A549 (cell line): ENCODE measurements around the gene ABHD6. TPM values are rescaled to one million over a fixed set of nuclear protein-coding genes. Genes with fewer than 3 reads are reported as not detected.

Experiments
- ATAC-seq, 2 experiments: fragments of 200-7000 bp in 1 of 2; fragments of >200 bp in 1 of 2; cut with Nextera tagmentation in 1 of 2; cut with Tn5 transposase in 1 of 2; 3 replicates each; pipeline versions ENCODE4 v1.8.0 to v1.9.1; 2018 to 2020; ENCODE audit warnings: mild to moderate bottlenecking in 1 of 2, moderate library complexity in 1 of 2
- CTCF ChIA-PET: fragments of 300-600 bp; sonication (Branson Sonifier 250); formaldehyde crosslinking; extraction: SDS; loops from one replicate; lab custom pipeline; 2021; ENCODE audit warnings: antibody characterized with exemption, inconsistent platforms; lab: Yijun Ruan, JAX
- POLR2A ChIA-PET: fragments of 350-600 bp; formaldehyde crosslinking; extraction: SDS; loops from one replicate; lab custom pipeline; 2021; ENCODE audit warnings: antibody characterized with exemption, inconsistent platforms; lab: Yijun Ruan, JAX
- DNase-seq, 2 experiments: peaks; one replicate each; pipeline versions ENCODE4 v3.0.0 to v3.0.0-alpha.2; 2011 to 2016; ENCODE audit warnings: low read depth in 1 of 2, low spot score in 1 of 2
- FAIRE-seq: peaks from 2 replicates; lab custom pipeline; 2011; peaks lifted over from hg19 to GRCh38; lab: Jason Lieb, UNC
- H3K27ac ChIP-seq, 2 experiments: fragments of >200 bp; sonication (Bioruptor Twin); formaldehyde crosslinking; 3 replicates each; pipeline ENCODE4 v1.5.1; 2016 to 2017
- H3K4me1 ChIP-seq: fragments of >200 bp; sonication (Bioruptor Twin); formaldehyde crosslinking; 3 replicates; pipeline ENCODE4 v1.6.1; 2016
- H3K4me2 ChIP-seq: fragments of >200 bp; sonication (Bioruptor Twin); formaldehyde crosslinking; 3 replicates; pipeline ENCODE4 v1.6.1; 2016
- H3K4me3 ChIP-seq: fragments of >200 bp; sonication (Bioruptor Twin); formaldehyde crosslinking; 3 replicates; pipeline ENCODE4 v1.5.1; 2016
- H3K9me3 ChIP-seq: fragments of >200 bp; sonication (Bioruptor Twin); formaldehyde crosslinking; 3 replicates; pipeline ENCODE4 v1.6.1; 2016
- BHLHE40 ChIP-seq: IDR thresholded peaks from 2 replicates; pipeline ENCODE4 v1.6.1; 2012; ENCODE audit warnings: low read depth, low read length, inconsistent platforms
- CBX8 ChIP-seq: fragments of 200-600 bp; sonication (generic); IDR thresholded peaks from 2 replicates; pipeline ENCODE4 v1.6.1; 2016
- CEBPB ChIP-seq, 2 experiments: fragments of >200 bp in 1 of 2; sonication (Bioruptor Twin) in 1 of 2; formaldehyde crosslinking in 1 of 2; IDR thresholded peaks; 2 replicates each; pipeline ENCODE4 v1.6.1; 2012 to 2016
- EP300 ChIP-seq, 2 experiments: fragments of >200 bp; sonication (Bioruptor Twin); formaldehyde crosslinking; IDR thresholded peaks; 2 replicates in 1 of 2; 3 replicates in 1 of 2; pipeline ENCODE4 v1.6.1; 2016 to 2017
- ESRRA ChIP-seq: fragments of 150-350 bp; IDR thresholded peaks from 2 replicates; pipeline ENCODE4 v1.6.1; 2014; ENCODE audit warnings: mild to moderate bottlenecking, low read length, borderline replicate concordance
- FOSL2 ChIP-seq, 2 experiments: fragments of 450-650 bp in 1 of 2; fragments of >200 bp in 1 of 2; sonication (Bioruptor Twin) in 1 of 2; formaldehyde crosslinking; IDR thresholded peaks; 2 replicates each; pipeline versions ENCODE4 v1.5.0 to v1.6.1; 2016 to 2020; ENCODE audit warnings: mild to moderate bottlenecking in 1 of 2, moderate library complexity in 1 of 2
- GATA3 ChIP-seq: IDR thresholded peaks from 2 replicates; pipeline ENCODE4 v1.6.1; 2012; ENCODE audit warnings: borderline replicate concordance
- HOXB13 ChIP-seq: fragments of 250-450 bp; sonication (Bioruptor Pico); IDR thresholded peaks from 2 replicates; pipeline ENCODE4 v1.5.0; 2020; ENCODE audit warnings: low read depth, mild to moderate bottlenecking, moderate library complexity
- JUN ChIP-seq, 2 experiments: fragments of >200 bp; sonication (Bioruptor Twin); formaldehyde crosslinking; IDR thresholded peaks; 2 replicates in 1 of 2; 3 replicates in 1 of 2; pipeline ENCODE4 v1.6.1; 2016 to 2017
- KDM5A ChIP-seq: fragments of 200-600 bp; sonication (generic); IDR thresholded peaks from 2 replicates; pipeline ENCODE4 v1.6.1; 2016; ENCODE audit warnings: antibody characterized with exemption, mild to moderate bottlenecking
- MAFK ChIP-seq: fragments of 450-650 bp; IDR thresholded peaks from 2 replicates; pipeline ENCODE4 v1.6.1; 2014; ENCODE audit not compliant: partially characterized antibody
- MAZ ChIP-seq: fragments of 150-350 bp; IDR thresholded peaks from 2 replicates; pipeline ENCODE4 v1.6.1; 2014; ENCODE audit warnings: antibody characterized with exemption, low read depth, low read length, borderline replicate concordance
- NFE2L2 ChIP-seq: fragments of 150-350 bp; conservative IDR thresholded peaks from 2 replicates; pipeline ENCODE4 v1.6.1; 2014; ENCODE audit warnings: low read length
- NPAS2 ChIP-seq: fragments of 250-450 bp; sonication (Bioruptor Pico); IDR thresholded peaks from 2 replicates; pipeline ENCODE4 v1.8.0; 2022; ENCODE audit warnings: mild to moderate bottlenecking, moderate library complexity, borderline replicate concordance
- NR3C1 ChIP-seq: fragments of >200 bp; sonication (Bioruptor Twin); formaldehyde crosslinking; IDR thresholded peaks from 3 replicates; pipeline ENCODE4 v1.6.1; 2017
- POLR2A ChIP-seq: IDR thresholded peaks from 2 replicates; pipeline ENCODE4 v1.6.1; 2012; ENCODE audit warnings: mild to moderate bottlenecking, low read length
- RNF2 ChIP-seq: fragments of 200-600 bp; sonication (generic); IDR thresholded peaks from 2 replicates; pipeline ENCODE4 v1.6.1; 2016; ENCODE audit warnings: low read depth, mild to moderate bottlenecking, antibody characterized with exemption, moderate library complexity, borderline replicate concordance
- TFCP2L1 ChIP-seq: fragments of 250-450 bp; sonication (Bioruptor Pico); IDR thresholded peaks from 2 replicates; pipeline ENCODE4 v1.5.0; 2021; ENCODE audit warnings: mild to moderate bottlenecking
- TP53 ChIP-seq: fragments of 250-450 bp; sonication (Bioruptor Pico); IDR thresholded peaks from 2 replicates; pipeline ENCODE4 v1.5.0; 2021; ENCODE audit warnings: mild to moderate bottlenecking, moderate library complexity
- ZC3H11A ChIP-seq: fragments of 450-650 bp; IDR thresholded peaks from 2 replicates; pipeline ENCODE4 v1.6.1; 2014; ENCODE audit warnings: antibody characterized with exemption, mild to moderate bottlenecking
- WGBS: methylation state at CpG from one replicate; pipeline ENCODE4 v1.1.6; 2017; ENCODE audit errors: missing lambda C conversion rate; 5-methylcytosine and 5-hydroxymethylcytosine counted together
- polyA plus RNA-seq, 4 experiments: library from polyadenylated mRNA; depleted of rRNA in 3 of 4; stranded (reverse); fragments of >200 nt; fragmentation: RNase III in 1 of 4; extraction: RNeasy Plus Mini Kit Qiagen cat#74134 plus additional on column Dnase treatment in 1 of 4; gene quantifications; 2 replicates in 3 of 4; 3 replicates in 1 of 4; pipeline ENCODE4 v1.2.3, GENCODE V29; 2011 to 2017
- TF ChIP-seq, protein P1 (sequence below): fragments of 250-450 bp; sonication (Bioruptor Pico); IDR thresholded peaks from 2 replicates; pipeline ENCODE4 v1.5.0; 2021; ENCODE audit warnings: mild to moderate bottlenecking, moderate library complexity, borderline replicate concordance
- TF ChIP-seq, protein P2 (sequence below): IDR thresholded peaks from 2 replicates; pipeline ENCODE4 v1.6.1; 2012; ENCODE audit warnings: low read depth, borderline replicate concordance
- TF ChIP-seq, protein P3 (sequence below): fragments of >200 bp; sonication (Bioruptor Twin); formaldehyde crosslinking; IDR thresholded peaks from 3 replicates; pipeline ENCODE4 v1.6.1; 2016
- TF ChIP-seq, protein P4 (sequence below): IDR thresholded peaks from 2 replicates; pipeline ENCODE4 v1.6.1; 2012

ABHD6 gene
- polyA plus RNA-seq, 2 of the 4 experiments (the other 2 are of a cell fraction): 6.6 to 10.1 TPM

DNA sequence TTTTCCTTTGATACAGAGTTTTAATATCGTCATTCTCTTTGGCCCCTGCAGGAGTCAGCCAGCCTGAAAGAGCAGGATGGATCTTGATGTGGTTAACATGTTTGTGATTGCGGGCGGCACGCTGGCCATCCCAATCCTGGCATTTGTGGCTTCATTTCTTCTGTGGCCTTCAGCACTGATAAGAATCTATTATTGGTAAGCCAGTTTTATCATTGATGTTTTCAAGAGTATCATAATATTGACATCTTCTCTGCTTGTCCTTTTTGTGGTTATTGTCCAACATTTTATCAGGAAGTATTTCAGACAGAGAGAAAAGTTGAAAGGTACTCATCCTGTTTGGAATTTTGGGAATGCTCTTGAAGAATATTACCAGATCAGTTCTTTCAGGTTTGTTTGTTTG lies 18.9 kb downstream of the ABHD6 start:
- peaks cover 9% of the 10 kb centered on the region for H3K4me1 ChIP-seq
- POLR2A ChIA-PET: no interaction called here
- no peak for TF ChIP-seq POLR2A
- no peak for TF ChIP-seq BHLHE40
- TF ChIP-seq, protein P1, sequence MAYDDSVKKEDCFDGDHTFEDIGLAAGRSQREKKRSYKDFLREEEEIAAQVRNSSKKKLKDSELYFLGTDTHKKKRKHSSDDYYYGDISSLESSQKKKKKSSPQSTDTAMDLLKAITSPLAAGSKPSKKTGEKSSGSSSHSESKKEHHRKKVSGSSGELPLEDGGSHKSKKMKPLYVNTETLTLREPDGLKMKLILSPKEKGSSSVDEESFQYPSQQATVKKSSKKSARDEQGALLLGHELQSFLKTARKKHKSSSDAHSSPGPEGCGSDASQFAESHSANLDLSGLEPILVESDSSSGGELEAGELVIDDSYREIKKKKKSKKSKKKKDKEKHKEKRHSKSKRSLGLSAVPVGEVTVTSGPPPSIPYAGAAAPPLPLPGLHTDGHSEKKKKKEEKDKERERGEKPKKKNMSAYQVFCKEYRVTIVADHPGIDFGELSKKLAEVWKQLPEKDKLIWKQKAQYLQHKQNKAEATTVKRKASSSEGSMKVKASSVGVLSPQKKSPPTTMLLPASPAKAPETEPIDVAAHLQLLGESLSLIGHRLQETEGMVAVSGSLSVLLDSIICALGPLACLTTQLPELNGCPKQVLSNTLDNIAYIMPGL (CRISPR knock-in tag): no peak
- no peak for TF ChIP-seq TP53 (CRISPR knock-in tag)
- TF ChIP-seq CBX8: no peak
- TF ChIP-seq, protein P2, sequence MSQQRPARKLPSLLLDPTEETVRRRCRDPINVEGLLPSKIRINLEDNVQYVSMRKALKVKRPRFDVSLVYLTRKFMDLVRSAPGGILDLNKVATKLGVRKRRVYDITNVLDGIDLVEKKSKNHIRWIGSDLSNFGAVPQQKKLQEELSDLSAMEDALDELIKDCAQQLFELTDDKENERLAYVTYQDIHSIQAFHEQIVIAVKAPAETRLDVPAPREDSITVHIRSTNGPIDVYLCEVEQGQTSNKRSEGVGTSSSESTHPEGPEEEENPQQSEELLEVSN: no peak
- TF ChIP-seq, protein P3, sequence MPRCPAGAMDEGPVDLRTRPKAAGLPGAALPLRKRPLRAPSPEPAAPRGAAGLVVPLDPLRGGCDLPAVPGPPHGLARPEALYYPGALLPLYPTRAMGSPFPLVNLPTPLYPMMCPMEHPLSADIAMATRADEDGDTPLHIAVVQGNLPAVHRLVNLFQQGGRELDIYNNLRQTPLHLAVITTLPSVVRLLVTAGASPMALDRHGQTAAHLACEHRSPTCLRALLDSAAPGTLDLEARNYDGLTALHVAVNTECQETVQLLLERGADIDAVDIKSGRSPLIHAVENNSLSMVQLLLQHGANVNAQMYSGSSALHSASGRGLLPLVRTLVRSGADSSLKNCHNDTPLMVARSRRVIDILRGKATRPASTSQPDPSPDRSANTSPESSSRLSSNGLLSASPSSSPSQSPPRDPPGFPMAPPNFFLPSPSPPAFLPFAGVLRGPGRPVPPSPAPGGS: no peak
- TF ChIP-seq FOSL2 (IDR thresholded peaks at IDR 0.05): no peak
- no peak for TF ChIP-seq FOSL2 (CRISPR knock-in tag; IDR thresholded peaks at IDR 0.05)
- TF ChIP-seq, protein P4, sequence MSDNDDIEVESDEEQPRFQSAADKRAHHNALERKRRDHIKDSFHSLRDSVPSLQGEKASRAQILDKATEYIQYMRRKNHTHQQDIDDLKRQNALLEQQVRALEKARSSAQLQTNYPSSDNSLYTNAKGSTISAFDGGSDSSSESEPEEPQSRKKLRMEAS: no peak
- no peak for TF ChIP-seq KDM5A
- no peak for TF ChIP-seq ZC3H11A
- TF ChIP-seq NFE2L2: no peak
- TF ChIP-seq CEBPB (IDR thresholded peaks at IDR 0.05): no peak
- TF ChIP-seq JUN (IDR thresholded peaks at IDR 0.05): no peak
- TF ChIP-seq MAZ: no peak
- no peak for TF ChIP-seq MAFK
- no peak for TF ChIP-seq NPAS2
- TF ChIP-seq EP300 (IDR thresholded peaks at IDR 0.05): no peak
- no peak for TF ChIP-seq GATA3
- no peak for TF ChIP-seq TFCP2L1 (CRISPR knock-in tag)
- TF ChIP-seq, all 56 proteins: peak for 0
- H3K27ac ChIP-seq: no peak overlapping the region
- FAIRE-seq: no peak
- ATAC-seq: no peak
- CTCF ChIA-PET: no interaction called here
- H3K4me3 ChIP-seq: no peak overlapping the region
- H3K9me3 ChIP-seq: no peaks in the 10 kb centered on the region
- no peak overlapping the region for H3K4me2 ChIP-seq
- DNase-seq: no peak
- 94% methylated on average over 4 of the region's 4 CpGs for WGBS

DNA sequence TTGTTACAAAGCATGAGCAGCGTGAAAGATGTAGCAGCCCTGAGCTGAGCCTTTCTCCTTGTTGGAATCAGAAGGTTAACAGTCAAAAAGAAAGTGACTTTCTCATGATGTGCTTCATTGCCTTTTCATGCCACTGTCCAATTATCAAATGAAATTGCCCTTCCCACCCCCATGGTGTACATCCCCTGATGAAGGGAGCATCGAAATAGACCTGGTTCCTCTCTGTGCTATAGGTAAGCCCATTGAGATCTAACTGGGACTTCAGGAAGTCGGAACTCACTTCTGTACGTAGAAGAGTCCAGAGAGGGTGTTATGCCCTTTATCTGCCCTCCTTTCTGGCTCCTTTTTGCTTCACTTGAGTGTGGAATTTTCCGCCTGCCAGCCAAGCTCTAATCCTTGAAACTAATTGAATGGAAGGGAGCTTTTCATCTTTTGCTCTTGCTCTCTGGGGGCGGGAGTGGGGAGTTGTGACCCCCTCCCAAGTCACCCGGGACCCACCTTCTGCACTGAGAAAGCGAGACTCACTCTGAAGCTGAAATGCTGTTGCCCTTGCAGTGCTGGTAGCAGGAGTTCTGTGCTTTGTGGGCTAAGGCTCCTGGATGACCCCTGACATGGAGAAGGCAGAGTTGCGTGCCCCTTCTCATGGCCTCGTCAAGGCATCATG lies 20.9 kb downstream of the ABHD6 start:
- Histone ChIP-seq H3K27ac (no peak overlapping the region), H3K4me3 (no peak overlapping the region)
- FAIRE-seq (no peak), DNase-seq (no peak)
- POLR2A ChIA-PET: no interaction called here
- WGBS: 89% methylated on average over 10 of the region's 10 CpGs
- TF ChIP-seq RNF2 (no peak), HOXB13 (no peak), NR3C1 (no peak), TP53 (CRISPR knock-in tag) (no peak), ESRRA (no peak), NFE2L2 (no peak), CEBPB (IDR thresholded peaks at IDR 0.05) (no peak)
- TF ChIP-seq, all 56 proteins: peak for 0
- Histone ChIP-seq H3K9me3 (no peaks in the 10 kb centered on the region), H3K4me1 (peaks cover 9% of the 10 kb centered on the region), H3K4me2 (no peak overlapping the region)
- CTCF ChIA-PET: interaction anchor here (1.1 to 1.2 kb wide), 3 partner anchors 19 to 157 kb away, joined by 3 read pairs; no protein-coding TSS in a partner anchor
- no peak for ATAC-seq
